SK-N-SH (cell line): ENCODE data around the gene WWOX.

Experiments used
- CTCF ChIP-seq: fragments of 200-600 bp; sonication (generic); IDR thresholded peaks from 2 replicates; pipeline ENCODE4 v1.6.1; 2017; ENCODE audit warnings: antibody characterized with exemption, mild to moderate bottlenecking, moderate library complexity
- EZH2phosphoT487 ChIP-seq: fragments of 200-600 bp; sonication (generic); IDR thresholded peaks from 2 replicates; pipeline ENCODE4 v1.6.1; 2017; ENCODE audit warnings: low read depth, mixed run types, mild to moderate bottlenecking, antibody characterized with exemption, moderate library complexity, borderline replicate concordance
- FOXM1 ChIP-seq: IDR thresholded peaks from 2 replicates; pipeline ENCODE4 v1.4.0; 2012; ENCODE audit warnings: low read depth, mild to moderate bottlenecking
- JUND ChIP-seq: IDR thresholded peaks from 2 replicates; pipeline ENCODE4 v1.4.0; 2012
- MAX ChIP-seq: IDR thresholded peaks from 2 replicates; pipeline ENCODE4 v1.4.0; 2012; ENCODE audit warnings: low read depth
- POLR2AphosphoS5 ChIP-seq: IDR thresholded peaks from 2 replicates; pipeline ENCODE4 v1.6.1; 2012; ENCODE audit warnings: low read depth, low read length
- REST ChIP-seq: IDR thresholded peaks from 2 replicates; pipeline ENCODE4 v1.6.1; 2012; ENCODE audit warnings: mild to moderate bottlenecking, low read depth, low read length, moderate library complexity
- RXRA ChIP-seq: IDR thresholded peaks from 2 replicates; pipeline ENCODE4 v1.4.0; 2012; ENCODE audit warnings: low read depth, mild to moderate bottlenecking, borderline replicate concordance
- SMC3 ChIP-seq: IDR thresholded peaks from 2 replicates; pipeline ENCODE4 v1.6.1; 2012; ENCODE audit warnings: low read depth, low read length, improper control_type of control experiment
- TAF1 ChIP-seq: IDR thresholded peaks from 2 replicates; pipeline ENCODE4 v1.6.1; 2012; ENCODE audit warnings: low read depth, mild to moderate bottlenecking, low read length, moderate library complexity, borderline replicate concordance
- TEAD4 ChIP-seq: IDR thresholded peaks from 2 replicates; pipeline ENCODE4 v1.4.0; 2012; ENCODE audit warnings: mild to moderate bottlenecking, borderline replicate concordance; ENCODE audit not compliant: insufficient read depth

DNA sequence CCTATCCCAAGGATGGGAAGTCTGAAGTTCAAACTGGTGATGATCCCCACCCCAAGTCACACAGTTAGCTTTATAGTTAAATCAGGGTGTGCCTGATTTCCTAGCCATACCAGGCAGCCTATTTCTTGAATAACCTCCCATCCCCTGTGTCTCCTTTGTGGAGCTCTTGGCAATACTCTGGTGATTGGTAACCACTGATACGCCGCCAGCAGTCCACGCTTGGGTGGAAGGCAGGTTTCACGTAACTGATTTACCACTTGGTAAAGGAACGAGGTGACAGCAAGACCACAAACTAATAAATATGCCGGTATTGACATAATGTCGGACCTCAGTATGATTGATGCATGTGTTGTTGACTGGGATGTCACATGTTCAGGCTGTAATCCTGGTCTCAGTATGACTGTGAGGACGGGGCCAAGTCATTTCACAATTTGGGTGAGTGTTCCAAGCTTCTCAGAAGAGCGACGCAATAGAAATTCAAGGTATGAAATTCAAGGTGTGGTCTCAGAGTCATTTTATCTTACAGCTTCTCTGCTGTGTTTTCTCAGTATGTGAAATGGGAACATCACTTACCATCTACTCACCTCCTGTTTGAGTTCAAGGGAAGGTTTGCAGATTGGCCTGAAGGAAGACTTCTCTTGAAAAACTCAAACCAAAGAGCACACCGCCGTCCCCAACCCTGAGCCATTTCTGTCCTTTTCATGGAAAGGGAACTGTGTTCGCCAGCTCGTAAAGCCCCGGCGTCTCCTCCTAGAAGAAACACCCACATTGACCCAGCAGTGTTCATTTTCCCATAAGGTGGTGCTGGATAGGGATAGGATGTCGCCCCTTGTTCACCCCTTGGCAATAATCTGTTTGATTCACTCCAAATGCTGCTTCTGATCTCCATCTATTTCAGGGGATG lies 678.9 kb downstream of the WWOX start:
- no peak for TF ChIP-seq TEAD4
- TF ChIP-seq RXRA = no peak
- TF ChIP-seq SMC3 = no peak
- TF ChIP-seq CTCF = no peak
- TF ChIP-seq POLR2AphosphoS5 = no peak
- no peak for TF ChIP-seq FOXM1
- no peak for TF ChIP-seq EZH2phosphoT487
- TF ChIP-seq JUND = no peak
- TF ChIP-seq REST = no peak
- TF ChIP-seq MAX = no peak
- TF ChIP-seq TAF1 = no peak
